ENCODE measurements around the gene HAPSTR1. TPM values are rescaled to one million over a fixed set of nuclear protein-coding genes. Genes with fewer than 3 reads are reported as not detected.

HAPSTR1 gene
- polyA plus RNA-seq, 1 experiment = 11.9 TPM

- H3K27me3 ChIP-seq (ENCODE audit: control insufficient read depth, insufficient read depth, low read length) = no peaks in the 10 kb centered on the region
- POLR2A ChIA-PET = interaction anchor here (0.6 kb wide), 2 partner anchors 53 to 155 kb away, joined by 3 to 4 read pairs; no protein-coding TSS in a partner anchor
- no peaks in the 10 kb centered on the region for H3K36me3 ChIP-seq (ENCODE audit: control insufficient read depth, insufficient read depth, low read length)
- peak; percentile 97 for DNase-seq (ENCODE audit: low read depth)
- TF ChIP-seq CTCF (IDR thresholded peaks at IDR 0.05; ENCODE audit: insufficient read depth, low read depth, low read length) = no peak
- CTCF ChIA-PET = interaction anchor here (0.5 to 2.9 kb wide), 6 partner anchors 14 to 388 kb away, joined by 3 to 19 read pairs (median 4); no protein-coding TSS in a partner anchor
- no peak overlapping the region for H3K4me3 ChIP-seq (ENCODE audit: low read depth, low read length)
Measured at GRCh38 chr16:9047689-9048301, 43.6 kb upstream of the HAPSTR1 start.

GRCh38 chr16:9048302-9048700 is 43.1 kb upstream of the HAPSTR1 start:
- TF ChIP-seq CTCF (IDR thresholded peaks at IDR 0.05; ENCODE audit: insufficient read depth, low read depth, low read length) = no peak
- CTCF ChIA-PET = interaction anchor here (0.6 to 2.9 kb wide), 4 partner anchors 15 to 388 kb away, joined by 3 to 19 read pairs (median 7); no protein-coding TSS in a partner anchor
- H3K36me3 ChIP-seq (ENCODE audit: control insufficient read depth, insufficient read depth, low read length) = no peaks in the 10 kb centered on the region
- POLR2A ChIA-PET = interaction anchor here (0.6 kb wide), 1 partner anchor 52 kb away, joined by 3 read pairs; no protein-coding TSS in a partner anchor
- no peak overlapping the region for H3K4me3 ChIP-seq (ENCODE audit: low read depth, low read length)
- no peak for DNase-seq (ENCODE audit: low read depth)
- no peaks in the 10 kb centered on the region for H3K27me3 ChIP-seq (ENCODE audit: control insufficient read depth, insufficient read depth, low read length)

- Histone ChIP-seq H3K36me3 (ENCODE audit: control insufficient read depth, insufficient read depth, low read length) (no peaks in the 10 kb centered on the region), H3K27me3 (ENCODE audit: control insufficient read depth, insufficient read depth, low read length) (no peaks in the 10 kb centered on the region), H3K4me3 (ENCODE audit: low read depth, low read length) (no peak overlapping the region)
- POLR2A ChIA-PET = no interaction called here
- no peak for TF ChIP-seq CTCF (IDR thresholded peaks at IDR 0.05; ENCODE audit: insufficient read depth, low read depth, low read length)
- DNase-seq (ENCODE audit: low read depth) = no peak
- CTCF ChIA-PET = interaction anchor here (0.6 to 2.9 kb wide), 4 partner anchors 15 to 102 kb away, joined by 3 to 19 read pairs (median 4); no protein-coding TSS in a partner anchor
Measured at GRCh38 chr16:9049241-9049640, 42.2 kb upstream of the HAPSTR1 start.

- ChIA-PET POLR2A (no interaction called here), CTCF (interaction anchor here (0.6 to 2.0 kb wide), 6 partner anchors 9 to 103 kb away, joined by 3 to 4 read pairs (median 4); no protein-coding TSS in a partner anchor)
- H3K4me3 ChIP-seq (ENCODE audit: low read depth, low read length) = no peak overlapping the region
- no peaks in the 10 kb centered on the region for H3K36me3 ChIP-seq (ENCODE audit: control insufficient read depth, insufficient read depth, low read length)
- DNase-seq (ENCODE audit: low read depth) = no peak
- TF ChIP-seq CTCF (IDR thresholded peaks at IDR 0.05; ENCODE audit: insufficient read depth, low read depth, low read length) = peak; percentile 51
- H3K27me3 ChIP-seq (ENCODE audit: control insufficient read depth, insufficient read depth, low read length) = no peaks in the 10 kb centered on the region
Measured at GRCh38 chr16:9050102-9050830, 41.2 kb upstream of the HAPSTR1 start.

GRCh38 chr16:9053006-9053601 is 38.3 kb upstream of the HAPSTR1 start:
- DNase-seq (ENCODE audit: low read depth) = no peak
- Histone ChIP-seq H3K4me3 (ENCODE audit: low read depth, low read length) (no peak overlapping the region), H3K36me3 (ENCODE audit: control insufficient read depth, insufficient read depth, low read length) (no peaks in the 10 kb centered on the region), H3K27me3 (ENCODE audit: control insufficient read depth, insufficient read depth, low read length) (no peaks in the 10 kb centered on the region)
- CTCF ChIA-PET = no interaction called here
- TF ChIP-seq CTCF (IDR thresholded peaks at IDR 0.05; ENCODE audit: insufficient read depth, low read depth, low read length) = no peak
- POLR2A ChIA-PET = no interaction called here
